Bronchial epithelial cell (primary cell): Measurements from ENCODE around the gene ZNF160. TPM values are rescaled to one million over a fixed set of nuclear protein-coding genes. Genes with fewer than 3 reads are reported as not detected.

Experiments used
- DNase-seq: peaks from one replicate; pipeline ENCODE4 v3.0.0-alpha.2; 2010; ENCODE audit warnings: low read depth
- FAIRE-seq: peaks from 2 replicates; lab custom pipeline; 2011; peaks lifted over from hg19 to GRCh38; lab: Jason Lieb, UNC
- H3K27me3 ChIP-seq: 2 replicates; pipeline ENCODE4 v1.5.1; 2011; ENCODE audit warnings: low read length; ENCODE audit not compliant: control insufficient read depth, insufficient read depth
- H3K36me3 ChIP-seq: 2 replicates; pipeline ENCODE4 v1.5.1; 2011; ENCODE audit warnings: low read length; ENCODE audit not compliant: control insufficient read depth, insufficient read depth
- H3K4me3 ChIP-seq: 2 replicates; pipeline ENCODE4 v1.5.1; 2011; ENCODE audit warnings: mild to moderate bottlenecking, low read depth, low read length, control low read depth
- CTCF ChIP-seq: IDR thresholded peaks from 2 replicates; pipeline ENCODE4 v1.5.1; 2011; ENCODE audit warnings: mild to moderate bottlenecking, moderate library complexity, low read length, control low read depth, inconsistent platforms; ENCODE audit not compliant: insufficient read depth, severe bottlenecking
- total RNA-seq: library from RNA; depleted of rRNA; stranded (reverse); fragments of >200 nt; gene quantifications from 2 replicates; pipeline ENCODE4 v1.2.1, GENCODE V29; 2014

Gene ZNF160
- total RNA-seq, 1 donor from 2014 or later = 17.1 TPM

GRCh38 chr19:53068199-53068598 is 35.0 kb downstream of the ZNF160 start:
- DNase-seq (no peak), FAIRE-seq (peak; percentile 32)
- H3K4me3 ChIP-seq = no peak overlapping the region
- no peak for TF ChIP-seq CTCF
- H3K36me3 ChIP-seq = peaks cover 3% of the 10 kb centered on the region
- no peaks in the 10 kb centered on the region for H3K27me3 ChIP-seq

- Histone ChIP-seq H3K27me3 (no peaks in the 10 kb centered on the region), H3K4me3 (peak overlapping the region; percentile 8), H3K36me3 (no peaks in the 10 kb centered on the region)
- TF ChIP-seq CTCF = no peak
- DNase-seq (no peak), FAIRE-seq (no peak)
Measured at GRCh38 chr19:53057904-53058580, 45.2 kb downstream of the ZNF160 start.

GRCh38 chr19:53055117-53055516 is 48.1 kb downstream of the ZNF160 start:
- peak; percentile 13 for DNase-seq
- Histone ChIP-seq H3K36me3 (no peaks in the 10 kb centered on the region), H3K27me3 (no peaks in the 10 kb centered on the region), H3K4me3 (no peak overlapping the region)
- no peak for FAIRE-seq
- no peak for TF ChIP-seq CTCF

GRCh38 chr19:53047379-53047778 is 55.8 kb downstream of the ZNF160 start:
- peak; percentile 28 for FAIRE-seq
- Histone ChIP-seq H3K36me3 (no peaks in the 10 kb centered on the region), H3K4me3 (no peak overlapping the region), H3K27me3 (no peaks in the 10 kb centered on the region)
- DNase-seq = no peak
- no peak for TF ChIP-seq CTCF

- H3K36me3 ChIP-seq = no peaks in the 10 kb centered on the region
- no peaks in the 10 kb centered on the region for H3K27me3 ChIP-seq
- no peak for DNase-seq
- no peak for TF ChIP-seq CTCF
- no peak for FAIRE-seq
- H3K4me3 ChIP-seq = no peak overlapping the region
Measured at GRCh38 chr19:53045536-53045935, 57.7 kb downstream of the ZNF160 start.

- DNase-seq (peak; percentile 48), FAIRE-seq (no peak)
- TF ChIP-seq CTCF = no peak
- no peaks in the 10 kb centered on the region for H3K27me3 ChIP-seq
- no peak overlapping the region for H3K4me3 ChIP-seq
- H3K36me3 ChIP-seq = no peaks in the 10 kb centered on the region
Measured at GRCh38 chr19:53041366-53041765, 61.9 kb downstream of the ZNF160 start.
